Measurements from ENCODE around the gene RPL36AL.

RPL36AL gene

DNA sequence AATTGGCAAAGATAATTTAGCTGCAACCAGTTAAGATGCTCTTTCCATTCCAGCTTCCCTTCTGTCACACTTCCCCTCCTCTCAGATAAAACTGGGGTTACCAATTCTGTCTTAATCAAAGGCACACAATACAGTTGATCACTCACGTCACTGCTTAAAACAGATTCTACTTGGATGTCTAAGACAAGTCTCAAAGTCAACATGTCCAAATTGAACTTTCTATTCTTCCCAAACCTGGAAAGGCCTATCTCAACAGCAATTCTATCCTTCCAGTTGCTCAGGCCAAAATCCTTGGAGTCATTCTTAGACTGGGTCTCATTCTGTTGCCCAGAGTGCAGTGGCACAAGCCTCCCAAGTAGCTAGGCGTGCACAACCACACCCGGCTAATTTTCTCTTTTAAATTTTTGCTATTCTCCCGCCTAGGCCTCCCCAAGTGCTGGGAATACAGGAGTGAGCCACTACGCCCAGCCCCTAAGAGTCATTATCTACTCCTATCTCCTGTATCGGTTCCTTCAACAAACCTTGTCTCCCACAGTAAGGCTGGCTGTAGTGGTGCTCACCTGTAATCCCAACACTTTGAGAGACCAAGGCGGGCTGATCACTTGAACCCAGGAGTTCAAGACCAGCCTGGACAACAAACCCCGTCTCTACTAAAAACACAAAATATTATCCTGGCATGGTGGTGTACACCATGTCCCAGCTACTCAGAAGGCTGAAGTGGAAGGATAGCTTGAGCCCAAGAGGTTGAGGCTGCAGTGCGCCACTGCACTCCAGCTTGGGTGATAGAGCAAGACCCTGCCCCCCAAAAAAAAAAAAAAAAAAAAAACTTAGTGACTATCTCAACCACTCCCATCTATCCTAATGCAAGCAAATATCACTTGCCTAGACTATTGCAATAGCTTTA lies 39.0 kb downstream of the RPL36AL start:
- no peak for DNase-seq (ENCODE audit: low read depth)

DNA sequence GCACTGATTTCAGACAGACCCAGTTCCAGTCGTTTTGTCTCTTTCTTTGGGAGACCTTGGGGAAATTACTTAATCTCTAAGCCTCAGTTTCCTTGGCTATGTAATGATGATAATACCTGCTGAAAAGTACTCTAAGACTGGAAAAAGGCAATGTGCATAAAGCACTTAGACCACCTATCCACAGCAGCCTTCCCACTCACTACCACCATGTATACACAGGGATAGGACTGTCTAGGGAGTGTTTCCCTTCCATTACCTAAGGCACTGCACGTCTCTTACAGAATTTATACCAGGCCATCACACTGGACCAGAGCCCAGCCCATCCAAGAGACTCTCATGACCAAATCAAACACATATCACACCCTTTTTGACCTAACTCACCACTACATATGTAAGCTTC lies 40.6 kb downstream of the RPL36AL start:
- DNase-seq (ENCODE audit: low read depth): no peak

DNA sequence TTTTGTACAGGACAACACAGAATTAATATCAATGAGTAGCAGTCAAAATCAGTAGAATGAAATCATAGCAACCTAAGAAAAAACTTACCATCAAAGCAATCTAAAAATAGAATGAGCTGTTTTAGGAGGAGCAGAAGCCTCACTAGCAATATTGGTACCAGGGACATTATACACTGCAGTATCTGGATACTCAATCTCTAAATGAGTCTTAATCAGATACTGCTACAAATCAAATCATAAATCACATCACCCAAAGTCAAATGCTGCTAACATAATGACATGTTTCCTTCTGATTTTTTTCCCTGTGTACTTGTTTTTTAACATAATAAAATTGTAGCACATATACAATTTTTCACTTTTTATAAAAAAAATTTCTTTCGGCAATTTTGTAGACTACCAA lies 42.3 kb downstream of the RPL36AL start:
- no peak for DNase-seq (ENCODE audit: low read depth)

DNA sequence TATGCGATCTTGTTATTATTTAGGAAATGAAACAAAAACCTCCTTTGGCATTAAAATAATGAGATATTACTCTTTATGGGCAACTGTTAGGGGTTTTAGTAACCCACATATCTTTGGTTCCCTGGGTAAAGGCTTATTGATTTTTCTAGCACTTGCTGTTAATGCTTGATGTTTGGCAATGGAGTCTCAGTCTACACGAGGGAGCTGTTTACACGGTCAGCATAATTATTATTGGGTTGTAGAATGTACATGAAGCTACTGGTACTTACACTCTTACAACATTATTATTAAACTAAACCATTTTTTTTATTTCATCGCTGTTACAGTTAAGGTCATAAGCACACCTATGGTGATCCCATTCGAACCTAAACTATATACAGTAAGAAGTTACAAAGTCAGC lies 46.4 kb downstream of the RPL36AL start:
- no peak for DNase-seq (ENCODE audit: low read depth)

- DNase-seq (ENCODE audit: low read depth): no peak
Measured at GRCh38 chr14:49569281-49569680, 51.1 kb downstream of the RPL36AL start.
